Osteoblast (primary cell): ENCODE data around the gene PRKN. TPM values are rescaled to one million over a fixed set of nuclear protein-coding genes. Genes with fewer than 3 reads are reported as not detected.

Source experiments
- DNase-seq: peaks from one replicate; pipeline ENCODE4 v3.0.0; 2011; ENCODE audit warnings: low spot score, mixed read lengths; ENCODE audit not compliant: insufficient read length; ENCODE audit errors: missing footprints
- H2AFZ ChIP-seq: 2 replicates; pipeline ENCODE4 v1.6.0; 2011; ENCODE audit warnings: mild to moderate bottlenecking, low read length
- H3K27ac ChIP-seq: 2 replicates; pipeline ENCODE4 v1.5.1; 2011; ENCODE audit warnings: mild to moderate bottlenecking, low read depth, low read length, moderate library complexity
- H3K27me3 ChIP-seq: 2 replicates; pipeline ENCODE4 v1.6.0; 2012; ENCODE audit warnings: mild to moderate bottlenecking, control low read depth, inconsistent platforms, low read length, moderate library complexity; ENCODE audit not compliant: insufficient read depth
- H3K36me3 ChIP-seq: 2 replicates; pipeline ENCODE4 v1.5.1; 2011; ENCODE audit warnings: mild to moderate bottlenecking, low read length, control low read depth, moderate library complexity; ENCODE audit not compliant: insufficient read depth
- H3K4me1 ChIP-seq: 2 replicates; pipeline ENCODE4 v1.5.1; 2011; ENCODE audit warnings: mild to moderate bottlenecking, low read length, control low read depth, moderate library complexity; ENCODE audit not compliant: insufficient read depth
- H3K4me2 ChIP-seq: 2 replicates; pipeline ENCODE4 v1.6.0; 2011; ENCODE audit warnings: mild to moderate bottlenecking, low read length; ENCODE audit not compliant: insufficient read depth
- H3K4me3 ChIP-seq: fragments of 200-600 bp; sonication (generic); 3 replicates; pipeline ENCODE4 v1.5.1; 2012; ENCODE audit warnings: mild to moderate bottlenecking, low read length, inconsistent platforms; ENCODE audit not compliant: insufficient read depth
- H3K79me2 ChIP-seq: 2 replicates; pipeline ENCODE4 v1.6.0; 2012; ENCODE audit warnings: mild to moderate bottlenecking, low read length, control low read depth, inconsistent platforms; ENCODE audit not compliant: insufficient read depth
- H3K9me3 ChIP-seq: 2 replicates; pipeline ENCODE4 v1.5.1; 2011; ENCODE audit warnings: low read depth, low read length, control low read depth
- H4K20me1 ChIP-seq: 2 replicates; pipeline ENCODE4 v1.6.0; 2012; ENCODE audit warnings: mild to moderate bottlenecking, low read length, control low read depth; ENCODE audit not compliant: insufficient read depth
- CTCF ChIP-seq: IDR thresholded peaks from 2 replicates; pipeline ENCODE4 v1.5.1; 2011; ENCODE audit warnings: mild to moderate bottlenecking, low read depth, low read length, moderate library complexity; ENCODE audit errors: extremely low read depth
- total RNA-seq: library from RNA; depleted of rRNA; stranded (reverse); fragments of >200 nt; gene quantifications from 2 replicates; pipeline ENCODE4 v1.2.3, GENCODE V29; 2012

The PRKN gene
- total RNA-seq, 1 donor, result 2.9 TPM

- no peak for TF ChIP-seq CTCF
- Histone ChIP-seq H3K27ac (no peak overlapping the region), H3K27me3 (no peaks in the 10 kb centered on the region), H4K20me1 (no peaks in the 10 kb centered on the region), H3K4me2 (no peak overlapping the region), H2AFZ (no peak overlapping the region), H3K9me3 (peaks cover 7% of the 10 kb centered on the region), H3K4me1 (no peaks in the 10 kb centered on the region), H3K4me3 (no peak overlapping the region), H3K36me3 (no peaks in the 10 kb centered on the region), H3K79me2 (no peaks in the 10 kb centered on the region)
- no peak for DNase-seq
Measured at GRCh38 chr6:162332365-162332764, 395.2 kb downstream of the PRKN start.

GRCh38 chr6:162331911-162332310 lies 395.7 kb downstream of the PRKN start:
- Histone ChIP-seq H3K27ac (no peak overlapping the region), H3K4me2 (no peak overlapping the region), H3K79me2 (no peaks in the 10 kb centered on the region), H2AFZ (no peak overlapping the region), H3K4me3 (no peak overlapping the region), H3K9me3 (peaks cover 7% of the 10 kb centered on the region), H4K20me1 (no peaks in the 10 kb centered on the region), H3K27me3 (no peaks in the 10 kb centered on the region), H3K4me1 (no peaks in the 10 kb centered on the region), H3K36me3 (no peaks in the 10 kb centered on the region)
- no peak for DNase-seq
- no peak for TF ChIP-seq CTCF

- Histone ChIP-seq H3K79me2 (no peaks in the 10 kb centered on the region), H3K36me3 (no peaks in the 10 kb centered on the region), H2AFZ (no peak overlapping the region), H3K9me3 (peaks cover 3% of the 10 kb centered on the region), H3K27ac (no peak overlapping the region), H3K27me3 (no peaks in the 10 kb centered on the region), H4K20me1 (no peaks in the 10 kb centered on the region), H3K4me3 (no peak overlapping the region), H3K4me2 (no peak overlapping the region), H3K4me1 (no peaks in the 10 kb centered on the region)
- DNase-seq, result no peak
- no peak for TF ChIP-seq CTCF
Measured at GRCh38 chr6:162325826-162326225, 401.7 kb downstream of the PRKN start.

- Histone ChIP-seq H2AFZ (no peak overlapping the region), H3K4me3 (no peak overlapping the region)
- TF ChIP-seq CTCF, result no peak
Measured at GRCh38 chr6:162325051-162325450, 402.5 kb downstream of the PRKN start.

More at GRCh38 chr6:162325051-162325450, 402.5 kb downstream of the PRKN start:
- H3K27me3 ChIP-seq, result no peaks in the 10 kb centered on the region
- no peaks in the 10 kb centered on the region for H3K36me3 ChIP-seq
- no peak overlapping the region for H3K4me2 ChIP-seq
- no peaks in the 10 kb centered on the region for H4K20me1 ChIP-seq
- H3K4me1 ChIP-seq, result no peaks in the 10 kb centered on the region
- DNase-seq, result no peak
- H3K9me3 ChIP-seq, result peaks cover 3% of the 10 kb centered on the region
- no peak overlapping the region for H3K27ac ChIP-seq
- no peaks in the 10 kb centered on the region for H3K79me2 ChIP-seq
